Lower leg skin (tissue), 4 donors: ENCODE data around the gene THSD4. TPM values are rescaled to one million over a fixed set of nuclear protein-coding genes. Genes with fewer than 3 reads are reported as not detected.

Experiments used
- DNase-seq, 2 donors: peaks; one replicate each; pipeline ENCODE4 v3.0.0-alpha.2; 2019; ENCODE audit warnings: low spot score in 2 of 2
- H3K4me3 ChIP-seq: fragments of 200-600 bp; sonication (generic); 2 replicates; pipeline ENCODE4 v1.5.1; 2017; ENCODE audit warnings: mild to moderate bottlenecking, low read depth; ENCODE audit not compliant: poor library complexity, severe bottlenecking
- CTCF ChIP-seq, 3 donors: fragments of 450-650 bp; IDR thresholded peaks; one replicate each; pipeline ENCODE4 v1.5.1; 2016; ENCODE audit warnings: antibody characterized with exemption in 3 of 3, mild to moderate bottlenecking in 3 of 3, moderate library complexity in 2 of 3
- POLR2A ChIP-seq, 2 donors: fragments of 450-650 bp; IDR thresholded peaks; one replicate each; pipeline ENCODE4 v1.6.1; 2016 to 2017; ENCODE audit warnings: antibody characterized with exemption in 2 of 2, mild to moderate bottlenecking in 1 of 2, moderate library complexity in 1 of 2
- WGBS, 2 donors: methylation state at CpG; one replicate each; pipeline ENCODE4 v1.1.5; 2018; 5-methylcytosine and 5-hydroxymethylcytosine counted together
- intact Hi-C: fragments of 100-400 bp; cut with DNase I; formaldehyde crosslinking; loops from one replicate; pipeline ENCODE4 v1.15.0; 2023; ENCODE audit warnings: low total_unique reads
- total RNA-seq, 4 donors: library from RNA; depleted of rRNA; stranded (reverse); fragments of >200 nt; gene quantifications; one replicate each; pipeline ENCODE4 v1.1.0, GENCODE V29; 2016

The THSD4 gene
- total RNA-seq, 4 donors from 2014 or later: 9.3 to 39.2 (median 32.8) TPM

GRCh38 chr15:71338827-71339542 lies 223.7 kb downstream of the THSD4 start:
- 92 to 98% methylated on average over 7 of the region's 7 CpGs for WGBS, 2 donors
- TF ChIP-seq POLR2A (IDR thresholded peaks at IDR 0.05) (no peak), CTCF (IDR thresholded peaks at IDR 0.05) (no peak)
- H3K4me3 ChIP-seq: no peak overlapping the region
- intact Hi-C loops: no loop called here
- no peak for DNase-seq

GRCh38 chr15:71341811-71342550 lies 226.7 kb downstream of the THSD4 start:
- H3K4me3 ChIP-seq: no peak overlapping the region
- no peak for DNase-seq
- intact Hi-C loops: no loop called here
- 79 to 80% methylated on average over 8 of the region's 8 CpGs for WGBS, 2 donors
- TF ChIP-seq POLR2A (IDR thresholded peaks at IDR 0.05): no peak
- no peak for TF ChIP-seq CTCF (IDR thresholded peaks at IDR 0.05)

GRCh38 chr15:71342658-71343057 lies 227.4 kb downstream of the THSD4 start:
- WGBS, 2 donors: 84 to 90% methylated on average over 6 to 7 of the region's 7 CpGs
- TF ChIP-seq POLR2A (IDR thresholded peaks at IDR 0.05) (no peak), CTCF (IDR thresholded peaks at IDR 0.05) (no peak)
- DNase-seq: no peak
- intact Hi-C loops: no loop called here
- H3K4me3 ChIP-seq: no peak overlapping the region

GRCh38 chr15:71344316-71344715 lies 229.0 kb downstream of the THSD4 start:
- WGBS, 2 donors: 88 to 89% methylated on average over 5 of the region's 5 CpGs
- DNase-seq: no peak
- no peak for TF ChIP-seq POLR2A (IDR thresholded peaks at IDR 0.05)
- TF ChIP-seq CTCF (IDR thresholded peaks at IDR 0.05): no peak
- intact Hi-C loops: no loop called here
- H3K4me3 ChIP-seq: no peak overlapping the region

- DNase-seq: no peak
- H3K4me3 ChIP-seq: no peak overlapping the region
- 66 to 81% methylated on average over 5 of the region's 5 CpGs for WGBS, 2 donors
- intact Hi-C loops: no loop called here
- no peak for TF ChIP-seq POLR2A (IDR thresholded peaks at IDR 0.05)
Observed at GRCh38 chr15:71345186-71345585, 229.9 kb downstream of the THSD4 start.

- H3K4me3 ChIP-seq: no peak overlapping the region
- TF ChIP-seq POLR2A (IDR thresholded peaks at IDR 0.05) (no peak), CTCF (IDR thresholded peaks at IDR 0.05) (no peak)
- no peak for DNase-seq
- intact Hi-C loops: no loop called here
- WGBS, 2 donors: 93 to 95% methylated on average over 5 of the region's 5 CpGs
Observed at GRCh38 chr15:71346464-71346863, 231.2 kb downstream of the THSD4 start.
